Liver (tissue), 9 donors: ENCODE measurements around the gene CEP350. TPM values are rescaled to one million over a fixed set of nuclear protein-coding genes. Genes with fewer than 3 reads are reported as not detected.
"Not testable (repeated sequence)": the region's sequence is repeated elsewhere in the genome, so short reads cannot be mapped to it uniquely, and the experiment has no call there.

Experiments used
- DNase-seq: peaks from one replicate; pipeline ENCODE4 v3.0.0-alpha.2; 2017; ENCODE audit warnings: low spot score
- H3K27ac ChIP-seq, 2 donors: one replicate each; pipeline ENCODE4 v1.7.0; 2013; ENCODE audit warnings: inconsistent platforms in 2 of 2, low read length in 2 of 2, control low read depth in 1 of 2, low read depth in 1 of 2, mild to moderate bottlenecking in 1 of 2
- H3K27me3 ChIP-seq, 4 donors: one replicate each; pipeline versions ENCODE4 v1.6.1 to v1.7.0; 2013; ENCODE audit warnings: low read length in 3 of 4, inconsistent platforms in 1 of 4, mild to moderate bottlenecking in 1 of 4, moderate library complexity in 1 of 4; ENCODE audit not compliant: control insufficient read depth in 4 of 4, insufficient read depth in 4 of 4
- H3K36me3 ChIP-seq, 4 donors: one replicate each; pipeline versions ENCODE4 v1.6.1 to v1.7.0; 2013; ENCODE audit warnings: low read length in 3 of 4, mild to moderate bottlenecking in 3 of 4, low read depth in 1 of 4, moderate library complexity in 1 of 4; ENCODE audit not compliant: control insufficient read depth in 4 of 4, insufficient read depth in 3 of 4
- H3K4me1 ChIP-seq, 4 donors: one replicate each; pipeline versions ENCODE4 v1.6.1 to v1.7.0; 2013; ENCODE audit warnings: low read length in 3 of 4, mild to moderate bottlenecking in 3 of 4, moderate library complexity in 1 of 4; ENCODE audit not compliant: control insufficient read depth in 4 of 4, insufficient read depth in 4 of 4
- H3K4me3 ChIP-seq, 3 donors: one replicate each; pipeline versions ENCODE4 v1.6.1 to v1.7.0; 2013; ENCODE audit warnings: low read length in 3 of 3, control low read depth in 1 of 3, low read depth in 1 of 3, mild to moderate bottlenecking in 1 of 3
- H3K9ac ChIP-seq, 2 donors: one replicate each; pipeline ENCODE4 v1.7.0; 2013; ENCODE audit warnings: low read length in 2 of 2, mild to moderate bottlenecking in 2 of 2, moderate library complexity in 2 of 2, control low read depth in 1 of 2, low read depth in 1 of 2
- H3K9me3 ChIP-seq, 4 donors: one replicate each; pipeline versions ENCODE4 v1.6.1 to v1.7.0; 2013; ENCODE audit warnings: low read length in 3 of 4; ENCODE audit not compliant: control insufficient read depth in 4 of 4
- JUND ChIP-seq, 2 donors: IDR thresholded peaks; 2 replicates each; pipeline ENCODE4 v1.6.1; 2016; ENCODE audit warnings: antibody characterized with exemption in 2 of 2
- NR2F2 ChIP-seq: IDR thresholded peaks from 2 replicates; pipeline ENCODE4 v1.6.1; 2016; ENCODE audit warnings: antibody characterized with exemption
- REST ChIP-seq: IDR thresholded peaks from 2 replicates; pipeline ENCODE4 v1.6.1; 2016; ENCODE audit warnings: antibody characterized with exemption, mild to moderate bottlenecking
- WGBS: extraction: QIAGEN DNeasy Blood & Tissue Kit; methylation state at CpG from one replicate; pipeline ENCODE4 v1.1.7; 2013; 5-methylcytosine and 5-hydroxymethylcytosine counted together
- polyA plus RNA-seq, 2 donors: library from polyadenylated mRNA; stranded (reverse) in 1 of 2; unstranded in 1 of 2; fragments of 200-250 nt in 1 of 2; fragments of >200 nt in 1 of 2; fragmentation: Nextera tagmentation in 1 of 2; extraction: Ambion mirVana in 1 of 2; gene quantifications; one replicate each; pipeline versions ENCODE4 v1.2.1 to v1.2.3, GENCODE V29; 2013 to 2015
- total RNA-seq, 2 donors: library from RNA; depleted of rRNA; stranded (reverse); fragments of >200 nt; gene quantifications; one replicate each; pipeline ENCODE4 v1.2.3, GENCODE V29; 2014
- donor health status: healthy.
- donor health status: healthy.
- donor health status: healthy.
- donor health status: healthy.
- donor health status: healthy.

Gene CEP350
- total and polyA plus RNA-seq, 4 donors: 4.5 to 49.0 (median 18.9) TPM

GRCh38 chr1:180003026-180003695 is 48.6 kb downstream of the CEP350 start (continued):
- no peak for TF ChIP-seq REST

GRCh38 chr1:180006762-180007161 is 52.2 kb downstream of the CEP350 start:
- not testable (repeated sequence) for H3K9ac ChIP-seq, H3K27me3 ChIP-seq, H3K4me1 ChIP-seq, H3K27ac ChIP-seq, H3K9me3 ChIP-seq, H3K4me3 ChIP-seq, DNase-seq
- peaks cover 0 to 19% (median 2%) of the 10 kb centered on the region in 4 donors for H3K36me3 ChIP-seq
- 98% methylated on average over 1 of the region's 1 CpG for WGBS

GRCh38 chr1:180020017-180020416 is 65.4 kb downstream of the CEP350 start:
- 82% methylated on average over 1 of the region's 1 CpG for WGBS
- TF ChIP-seq JUND (IDR thresholded peaks at IDR 0.05): no peak
- no peak for TF ChIP-seq REST
- Histone ChIP-seq H3K4me3 (no peak overlapping the region), H3K27me3 (no peaks in the 10 kb centered on the region), H3K9me3 (no peaks in the 10 kb centered on the region), H3K27ac (no peak overlapping the region), H3K4me1 (no peaks in the 10 kb centered on the region), H3K36me3 (peaks cover 2 to 53% (median 45%) of the 10 kb centered on the region in 4 donors), H3K9ac (no peak overlapping the region)
- no peak for DNase-seq

GRCh38 chr1:180026556-180026955 is 71.9 kb downstream of the CEP350 start:
- no peak overlapping the region for H3K4me3 ChIP-seq
- DNase-seq: no peak
- no peak overlapping the region for H3K9ac ChIP-seq
- H3K27me3 ChIP-seq: no peaks in the 10 kb centered on the region
- no peaks in the 10 kb centered on the region for H3K9me3 ChIP-seq
- peak overlapping the region in 1 of 2 donors; percentile 24 for H3K27ac ChIP-seq
- WGBS: 96% methylated on average over 3 of the region's 3 CpGs
- TF ChIP-seq NR2F2: no peak
- peaks cover 5 to 16% (median 10%) of the 10 kb centered on the region in 4 donors for H3K4me1 ChIP-seq
- H3K36me3 ChIP-seq: peaks cover 2 to 34% (median 22%) of the 10 kb centered on the region in 4 donors
